ENCODE results near the gene LIG3.

- TF ChIP-seq, protein P1, sequence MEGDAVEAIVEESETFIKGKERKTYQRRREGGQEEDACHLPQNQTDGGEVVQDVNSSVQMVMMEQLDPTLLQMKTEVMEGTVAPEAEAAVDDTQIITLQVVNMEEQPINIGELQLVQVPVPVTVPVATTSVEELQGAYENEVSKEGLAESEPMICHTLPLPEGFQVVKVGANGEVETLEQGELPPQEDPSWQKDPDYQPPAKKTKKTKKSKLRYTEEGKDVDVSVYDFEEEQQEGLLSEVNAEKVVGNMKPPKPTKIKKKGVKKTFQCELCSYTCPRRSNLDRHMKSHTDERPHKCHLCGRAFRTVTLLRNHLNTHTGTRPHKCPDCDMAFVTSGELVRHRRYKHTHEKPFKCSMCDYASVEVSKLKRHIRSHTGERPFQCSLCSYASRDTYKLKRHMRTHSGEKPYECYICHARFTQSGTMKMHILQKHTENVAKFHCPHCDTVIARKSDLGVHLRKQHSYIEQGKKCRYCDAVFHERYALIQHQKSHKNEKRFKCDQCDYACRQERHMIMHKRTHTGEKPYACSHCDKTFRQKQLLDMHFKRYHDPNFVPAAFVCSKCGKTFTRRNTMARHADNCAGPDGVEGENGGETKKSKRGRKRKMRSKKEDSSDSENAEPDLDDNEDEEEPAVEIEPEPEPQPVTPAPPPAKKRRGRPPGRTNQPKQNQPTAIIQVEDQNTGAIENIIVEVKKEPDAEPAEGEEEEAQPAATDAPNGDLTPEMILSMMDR (IDR thresholded peaks at IDR 0.05; ENCODE audit: low read depth, low read length, missing input control), result no peak
- TF ChIP-seq, protein P2, sequence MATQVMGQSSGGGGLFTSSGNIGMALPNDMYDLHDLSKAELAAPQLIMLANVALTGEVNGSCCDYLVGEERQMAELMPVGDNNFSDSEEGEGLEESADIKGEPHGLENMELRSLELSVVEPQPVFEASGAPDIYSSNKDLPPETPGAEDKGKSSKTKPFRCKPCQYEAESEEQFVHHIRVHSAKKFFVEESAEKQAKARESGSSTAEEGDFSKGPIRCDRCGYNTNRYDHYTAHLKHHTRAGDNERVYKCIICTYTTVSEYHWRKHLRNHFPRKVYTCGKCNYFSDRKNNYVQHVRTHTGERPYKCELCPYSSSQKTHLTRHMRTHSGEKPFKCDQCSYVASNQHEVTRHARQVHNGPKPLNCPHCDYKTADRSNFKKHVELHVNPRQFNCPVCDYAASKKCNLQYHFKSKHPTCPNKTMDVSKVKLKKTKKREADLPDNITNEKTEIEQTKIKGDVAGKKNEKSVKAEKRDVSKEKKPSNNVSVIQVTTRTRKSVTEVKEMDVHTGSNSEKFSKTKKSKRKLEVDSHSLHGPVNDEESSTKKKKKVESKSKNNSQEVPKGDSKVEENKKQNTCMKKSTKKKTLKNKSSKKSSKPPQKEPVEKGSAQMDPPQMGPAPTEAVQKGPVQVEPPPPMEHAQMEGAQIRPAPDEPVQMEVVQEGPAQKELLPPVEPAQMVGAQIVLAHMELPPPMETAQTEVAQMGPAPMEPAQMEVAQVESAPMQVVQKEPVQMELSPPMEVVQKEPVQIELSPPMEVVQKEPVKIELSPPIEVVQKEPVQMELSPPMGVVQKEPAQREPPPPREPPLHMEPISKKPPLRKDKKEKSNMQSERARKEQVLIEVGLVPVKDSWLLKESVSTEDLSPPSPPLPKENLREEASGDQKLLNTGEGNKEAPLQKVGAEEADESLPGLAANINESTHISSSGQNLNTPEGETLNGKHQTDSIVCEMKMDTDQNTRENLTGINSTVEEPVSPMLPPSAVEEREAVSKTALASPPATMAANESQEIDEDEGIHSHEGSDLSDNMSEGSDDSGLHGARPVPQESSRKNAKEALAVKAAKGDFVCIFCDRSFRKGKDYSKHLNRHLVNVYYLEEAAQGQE (IDR thresholded peaks at IDR 0.05), result no peak
- TF ChIP-seq GABPA (IDR thresholded peaks at IDR 0.05 in 1 of 2, conservative IDR thresholded peaks at IDR 0.05 in 1 of 2) (no peak), SP1 (IDR thresholded peaks at IDR 0.05) (no peak)
Measured at GRCh38 chr17:35010093-35010492, 29.8 kb downstream of the LIG3 start.
